Measurements from ENCODE around the gene SLC6A8.
A peak's percentile ranks its signal among the peaks of the same experiment; 100 is the strongest.

The SLC6A8 gene

GRCh38 chrX:153645151-153645550 is 42.6 kb upstream of the SLC6A8 start:
- Mint-ChIP-seq H3K27me3 (peaks cover 39% of the 10 kb centered on the region), H3K4me3 (no peak overlapping the region)

GRCh38 chrX:153645921-153646488 is 41.7 kb upstream of the SLC6A8 start:
- H3K36me3 Mint-ChIP-seq (ENCODE audit: low read depth): no peaks in the 10 kb centered on the region

More at GRCh38 chrX:153645151-153645550, 42.6 kb upstream of the SLC6A8 start:
- no peak for ATAC-seq
- Mint-ChIP-seq H3K9me3 (no peaks in the 10 kb centered on the region), H3K36me3 (ENCODE audit: low read depth) (no peaks in the 10 kb centered on the region), H3K4me1 (peaks cover 5% of the 10 kb centered on the region), H3K27ac (no peak overlapping the region)
- DNase-seq: no peak

GRCh38 chrX:153646620-153647373 is 40.9 kb upstream of the SLC6A8 start, which contains the start of gene DUSP9:
DUSP9 (plus strand) TSS chrX:153647203; CDS start chrX:153647954, 751 bp downstream.
- DNase-seq: no peak

More at GRCh38 chrX:153645921-153646488, 41.7 kb upstream of the SLC6A8 start:
- no peak overlapping the region for H3K4me3 Mint-ChIP-seq
- DNase-seq: no peak
- peaks cover 5% of the 10 kb centered on the region for H3K4me1 Mint-ChIP-seq
- no peak overlapping the region for H3K27ac Mint-ChIP-seq
- H3K9me3 Mint-ChIP-seq: no peaks in the 10 kb centered on the region
- no peak for ATAC-seq
- H3K27me3 Mint-ChIP-seq: peaks cover 37% of the 10 kb centered on the region

GRCh38 chrX:153647461-153648357 is 40.0 kb upstream of the SLC6A8 start:
- H3K4me1 Mint-ChIP-seq: peaks cover 4% of the 10 kb centered on the region
- H3K36me3 Mint-ChIP-seq (ENCODE audit: low read depth): no peaks in the 10 kb centered on the region
- H3K27me3 Mint-ChIP-seq: peaks cover 30% of the 10 kb centered on the region
- H3K27ac Mint-ChIP-seq: no peak overlapping the region
- ATAC-seq (no peak), DNase-seq (no peak)
- H3K4me3 Mint-ChIP-seq: no peak overlapping the region
- no peaks in the 10 kb centered on the region for H3K9me3 Mint-ChIP-seq

More at GRCh38 chrX:153646620-153647373, 40.9 kb upstream of the SLC6A8 start, which contains the start of gene DUSP9:
- Mint-ChIP-seq H3K9me3 (no peaks in the 10 kb centered on the region), H3K4me3 (no peak within 1 kb of the TSS), H3K27ac (no peak within 1 kb of the TSS), H3K27me3 (peaks cover 32% of the 10 kb centered on the region), H3K36me3 (ENCODE audit: low read depth) (no peaks in the 10 kb centered on the region), H3K4me1 (peaks cover 5% of the 10 kb centered on the region)
- no peak for ATAC-seq

- no peaks in the 10 kb centered on the region for H3K4me1 Mint-ChIP-seq
- H3K27me3 Mint-ChIP-seq: peaks cover 25% of the 10 kb centered on the region
- H3K27ac Mint-ChIP-seq: no peak overlapping the region
- DNase-seq (no peak), ATAC-seq (no peak)
- H3K9me3 Mint-ChIP-seq: no peaks in the 10 kb centered on the region
- H3K36me3 Mint-ChIP-seq (ENCODE audit: low read depth): no peaks in the 10 kb centered on the region
- H3K4me3 Mint-ChIP-seq: no peak overlapping the region
These were observed 39.2 kb upstream of the SLC6A8 start for GRCh38 chrX:153648358-153649177.

- DNase-seq: peak; percentile 35
- H3K9me3 Mint-ChIP-seq: no peaks in the 10 kb centered on the region
- no peaks in the 10 kb centered on the region for H3K4me1 Mint-ChIP-seq
- H3K36me3 Mint-ChIP-seq (ENCODE audit: low read depth): no peaks in the 10 kb centered on the region
- peak; percentile 74 for ATAC-seq
- peaks cover 22% of the 10 kb centered on the region for H3K27me3 Mint-ChIP-seq
- no peak overlapping the region for H3K27ac Mint-ChIP-seq
- no peak overlapping the region for H3K4me3 Mint-ChIP-seq
These were observed 38.4 kb upstream of the SLC6A8 start for GRCh38 chrX:153649178-153649914.

GRCh38 chrX:153649915-153650782 is 37.6 kb upstream of the SLC6A8 start:
- Mint-ChIP-seq H3K9me3 (no peaks in the 10 kb centered on the region), H3K4me3 (no peak overlapping the region), H3K27me3 (peaks cover 18% of the 10 kb centered on the region), H3K27ac (no peak overlapping the region), H3K36me3 (ENCODE audit: low read depth) (no peaks in the 10 kb centered on the region), H3K4me1 (no peaks in the 10 kb centered on the region)
- ATAC-seq (no peak), DNase-seq (no peak)

- H3K9me3 Mint-ChIP-seq: no peaks in the 10 kb centered on the region
- H3K27ac Mint-ChIP-seq: no peak overlapping the region
- H3K27me3 Mint-ChIP-seq: peaks cover 12% of the 10 kb centered on the region
- H3K4me3 Mint-ChIP-seq: no peak overlapping the region
- no peak for ATAC-seq
- DNase-seq: no peak
- no peaks in the 10 kb centered on the region for H3K36me3 Mint-ChIP-seq (ENCODE audit: low read depth)
- no peaks in the 10 kb centered on the region for H3K4me1 Mint-ChIP-seq
These were observed 36.8 kb upstream of the SLC6A8 start for GRCh38 chrX:153650959-153651358.

- H3K4me1 Mint-ChIP-seq: no peaks in the 10 kb centered on the region
- H3K27ac Mint-ChIP-seq: no peak overlapping the region
- no peaks in the 10 kb centered on the region for H3K9me3 Mint-ChIP-seq
- ATAC-seq: peak; percentile 33
- H3K4me3 Mint-ChIP-seq: no peak overlapping the region
- H3K36me3 Mint-ChIP-seq (ENCODE audit: low read depth): no peaks in the 10 kb centered on the region
- H3K27me3 Mint-ChIP-seq: peaks cover 8% of the 10 kb centered on the region
- DNase-seq: no peak
These were observed 36.1 kb upstream of the SLC6A8 start for GRCh38 chrX:153651540-153652079.

GRCh38 chrX:153653556-153653955 is 34.2 kb upstream of the SLC6A8 start:
- H3K9me3 Mint-ChIP-seq: no peaks in the 10 kb centered on the region
- no peaks in the 10 kb centered on the region for H3K4me1 Mint-ChIP-seq
- DNase-seq (no peak), ATAC-seq (no peak)
- no peak overlapping the region for H3K4me3 Mint-ChIP-seq
- H3K27me3 Mint-ChIP-seq: peaks cover 5% of the 10 kb centered on the region
- no peak overlapping the region for H3K27ac Mint-ChIP-seq
- no peaks in the 10 kb centered on the region for H3K36me3 Mint-ChIP-seq (ENCODE audit: low read depth)

GRCh38 chrX:153657161-153657560 is 30.6 kb upstream of the SLC6A8 start:
- peaks cover 8% of the 10 kb centered on the region for H3K27me3 Mint-ChIP-seq
- no peak for ATAC-seq
- no peaks in the 10 kb centered on the region for H3K9me3 Mint-ChIP-seq
- no peak overlapping the region for H3K4me3 Mint-ChIP-seq
- H3K36me3 Mint-ChIP-seq (ENCODE audit: low read depth): no peaks in the 10 kb centered on the region
- no peak overlapping the region for H3K27ac Mint-ChIP-seq
- no peak for DNase-seq
- H3K4me1 Mint-ChIP-seq: no peaks in the 10 kb centered on the region

GRCh38 chrX:153659268-153659667 is 28.5 kb upstream of the SLC6A8 start:
- DNase-seq (no peak), ATAC-seq (no peak)
- no peaks in the 10 kb centered on the region for H3K36me3 Mint-ChIP-seq (ENCODE audit: low read depth)
- no peak overlapping the region for H3K4me3 Mint-ChIP-seq
- no peak overlapping the region for H3K27ac Mint-ChIP-seq
- no peaks in the 10 kb centered on the region for H3K4me1 Mint-ChIP-seq
- peaks cover 12% of the 10 kb centered on the region for H3K27me3 Mint-ChIP-seq
- no peaks in the 10 kb centered on the region for H3K9me3 Mint-ChIP-seq
